HEK293 (cell line): ENCODE measurements around the gene ERAL1.

Experiments
- CTCF ChIA-PET: fragments of 350-600 bp; formaldehyde crosslinking; extraction: SDS; loops from one replicate; lab custom pipeline; 2021; ENCODE audit warnings: antibody characterized with exemption; lab: Yijun Ruan, JAX
- POLR2A ChIA-PET: fragments of 300-600 bp; formaldehyde crosslinking; extraction: SDS; loops from one replicate; lab custom pipeline; 2020; ENCODE audit warnings: antibody characterized with exemption, inconsistent platforms; lab: Yijun Ruan, JAX
- H3K27ac ChIP-seq: fragments of 200-500 bp; sonication (Bioruptor generic); 2 replicates; pipeline ENCODE4 v1.5.1; 2014; ENCODE audit warnings: low read depth, low read length, control low read depth, inconsistent platforms; ENCODE audit errors: extremely low read depth
- H3K36me3 ChIP-seq, 2 experiments: fragments of 200-500 bp in 1 of 2; sonication (Bioruptor generic) in 1 of 2; 1 replicate in 1 of 2; 2 replicates in 1 of 2; pipeline ENCODE4 v1.5.1; 2014 to 2017; ENCODE audit warnings: inconsistent platforms in 2 of 2, low read length in 2 of 2; ENCODE audit not compliant: control insufficient read depth in 2 of 2, insufficient read depth in 1 of 2
- H3K4me1 ChIP-seq: fragments of 200-500 bp; sonication (Bioruptor generic); 2 replicates; pipeline ENCODE4 v1.5.1; 2014; ENCODE audit warnings: mild to moderate bottlenecking, low read length, inconsistent platforms; ENCODE audit not compliant: control insufficient read depth, insufficient read depth
- H3K4me3 ChIP-seq: 2 replicates; pipeline ENCODE4 v1.5.1; 2011; ENCODE audit warnings: low read depth, mild to moderate bottlenecking, control low read depth, low read length, moderate library complexity
- H3K9me3 ChIP-seq: fragments of 200-500 bp; sonication (Bioruptor generic); 2 replicates; pipeline ENCODE4 v1.5.1; 2014; ENCODE audit warnings: low read depth, low read length, inconsistent platforms; ENCODE audit not compliant: control insufficient read depth, insufficient read depth
- ATF2 ChIP-seq: fragments of 450-650 bp; formaldehyde crosslinking; IDR thresholded peaks from 2 replicates; pipeline ENCODE4 v1.5.1; 2016; ENCODE audit warnings: missing biosample characterization, missing genetic modification characterization, low read depth
- BCL6B ChIP-seq: fragments of 450-650 bp; formaldehyde crosslinking; IDR thresholded peaks from 2 replicates; pipeline ENCODE4 v1.5.1; 2017; ENCODE audit warnings: missing biosample characterization, missing genetic modification characterization
- GLIS1 ChIP-seq: fragments of 450-650 bp; formaldehyde crosslinking; IDR thresholded peaks from 2 replicates; pipeline ENCODE4 v1.5.1; 2016; ENCODE audit warnings: missing biosample characterization, missing genetic modification characterization
- SP7 ChIP-seq: fragments of 450-650 bp; formaldehyde crosslinking; IDR thresholded peaks from 2 replicates; pipeline ENCODE4 v1.5.1; 2016; ENCODE audit warnings: missing biosample characterization, missing genetic modification characterization
- ZBTB21 ChIP-seq: fragments of 450-650 bp; formaldehyde crosslinking; IDR thresholded peaks from 2 replicates; pipeline ENCODE4 v1.5.1; 2017; ENCODE audit warnings: missing biosample characterization, missing genetic modification characterization
- ZNF10 ChIP-seq: fragments of 450-650 bp; formaldehyde crosslinking; IDR thresholded peaks from 2 replicates; pipeline ENCODE4 v1.5.1; 2017; ENCODE audit warnings: missing biosample characterization, missing genetic modification characterization
- ZNF114 ChIP-seq: fragments of 450-650 bp; formaldehyde crosslinking; IDR thresholded peaks from 2 replicates; pipeline ENCODE4 v1.5.0; 2017; ENCODE audit warnings: missing biosample characterization, missing genetic modification characterization
- ZNF121 ChIP-seq: fragments of 450-650 bp; formaldehyde crosslinking; IDR thresholded peaks from 2 replicates; pipeline ENCODE4 v1.5.1; 2016; ENCODE audit warnings: missing biosample characterization, missing genetic modification characterization
- ZNF2 ChIP-seq: fragments of 450-650 bp; formaldehyde crosslinking; IDR thresholded peaks from 2 replicates; pipeline ENCODE4 v1.5.1; 2016; ENCODE audit warnings: missing biosample characterization, missing genetic modification characterization
- ZNF248 ChIP-seq: fragments of 450-650 bp; formaldehyde crosslinking; IDR thresholded peaks from 2 replicates; pipeline ENCODE4 v1.5.1; 2017; ENCODE audit warnings: missing biosample characterization, missing genetic modification characterization
- ZNF394 ChIP-seq: fragments of 450-650 bp; formaldehyde crosslinking; IDR thresholded peaks from 2 replicates; pipeline ENCODE4 v1.5.1; 2016; ENCODE audit warnings: missing biosample characterization, missing genetic modification characterization, mild to moderate bottlenecking, moderate library complexity, borderline replicate concordance
- ZNF513 ChIP-seq: fragments of 450-650 bp; IDR thresholded peaks from 2 replicates; pipeline ENCODE4 v1.5.1; 2018; ENCODE audit warnings: missing biosample characterization, missing genetic modification characterization
- ZNF514 ChIP-seq: fragments of 450-650 bp; formaldehyde crosslinking; IDR thresholded peaks from 2 replicates; pipeline ENCODE4 v1.5.1; 2016; ENCODE audit warnings: missing biosample characterization, missing genetic modification characterization
- ZNF521 ChIP-seq: fragments of 450-650 bp; formaldehyde crosslinking; IDR thresholded peaks from 2 replicates; pipeline ENCODE4 v1.5.1; 2017; ENCODE audit warnings: missing biosample characterization, mild to moderate bottlenecking, missing genetic modification characterization
- ZNF561 ChIP-seq: fragments of 450-650 bp; IDR thresholded peaks from 2 replicates; pipeline ENCODE4 v1.5.1; 2018; ENCODE audit warnings: missing biosample characterization, missing genetic modification characterization, borderline replicate concordance
- ZNF645 ChIP-seq: fragments of 450-650 bp; formaldehyde crosslinking; IDR thresholded peaks from 2 replicates; pipeline ENCODE4; 2016; ENCODE audit warnings: missing biosample characterization, missing genetic modification characterization
- ZNF654 ChIP-seq: fragments of 450-650 bp; formaldehyde crosslinking; IDR thresholded peaks from 2 replicates; pipeline ENCODE4 v1.5.1; 2016; ENCODE audit warnings: low read depth, missing biosample characterization, missing genetic modification characterization
- ZNF677 ChIP-seq: fragments of 450-650 bp; IDR thresholded peaks from 2 replicates; pipeline ENCODE4 v1.5.0; 2018; ENCODE audit warnings: missing biosample characterization, mild to moderate bottlenecking, missing genetic modification characterization, moderate library complexity
- ZNF704 ChIP-seq: fragments of 450-650 bp; formaldehyde crosslinking; IDR thresholded peaks from 2 replicates; pipeline ENCODE4 v1.5.1; 2016; ENCODE audit warnings: missing biosample characterization, missing genetic modification characterization
- ZNF792 ChIP-seq: fragments of 450-650 bp; formaldehyde crosslinking; IDR thresholded peaks from 2 replicates; pipeline ENCODE4 v1.5.1; 2016; ENCODE audit warnings: missing biosample characterization, missing genetic modification characterization
- ZNF830 ChIP-seq: fragments of 450-650 bp; IDR thresholded peaks from 2 replicates; pipeline ENCODE4 v1.5.0; 2018; ENCODE audit warnings: missing biosample characterization, missing genetic modification characterization, low read depth, mild to moderate bottlenecking, moderate library complexity
- ZXDB ChIP-seq: fragments of 450-650 bp; formaldehyde crosslinking; IDR thresholded peaks from 2 replicates; pipeline ENCODE4 v1.5.1; 2016; ENCODE audit warnings: missing biosample characterization, missing genetic modification characterization

ERAL1 gene

GRCh38 chr17:28867276-28867675 lies 12.5 kb downstream of the ERAL1 start (continued):
- TF ChIP-seq BCL6B (tag by site-specific recombination) (no peak), ATF2 (no peak), ZNF521 (tag by site-specific recombination) (no peak), ZNF677 (no peak), ZNF514 (tag by site-specific recombination) (no peak)

GRCh38 chr17:28871056-28871579 lies 16.3 kb downstream of the ERAL1 start:
- H3K27ac ChIP-seq = no peak overlapping the region
- CTCF ChIA-PET = interaction anchor here (0.5 to 2.8 kb wide), 7 partner anchors 8 to 108 kb away, joined by 3 to 22 read pairs (median 4); no protein-coding TSS in a partner anchor
- H3K9me3 ChIP-seq = no peaks in the 10 kb centered on the region
- no peak overlapping the region for H3K4me3 ChIP-seq
- peak; percentile 26; the same call in 1 of the 2 replicates for TF ChIP-seq GLIS1 (tag by site-specific recombination)
- TF ChIP-seq ZNF830 (tag by site-specific recombination) = no peak
- H3K4me1 ChIP-seq = no peaks in the 10 kb centered on the region
- POLR2A ChIA-PET = no interaction called here
- no peaks in the 10 kb centered on the region for H3K36me3 ChIP-seq

GRCh38 chr17:28873839-28874238 lies 19.0 kb downstream of the ERAL1 start:
- Histone ChIP-seq H3K36me3 (peaks cover 0 to 9% of the 10 kb centered on the region in 2 experiments; a peak in 2 of 3 replicates), H3K4me1 (no peaks in the 10 kb centered on the region), H3K4me3 (no peak overlapping the region), H3K27ac (no peak overlapping the region), H3K9me3 (no peaks in the 10 kb centered on the region)
- TF ChIP-seq ZNF248 (no peak), ZBTB21 (no peak), ZNF561 (tag by site-specific recombination) (no peak), ZNF114 (tag by site-specific recombination) (no peak), ZNF10 (tag by site-specific recombination) (no peak), ZNF792 (tag by site-specific recombination) (no peak), SP7 (tag by site-specific recombination) (no peak), ZNF513 (no peak), ZNF2 (no peak), ATF2 (no peak), ZXDB (tag by site-specific recombination) (no peak), ZNF394 (no peak), ZNF704 (tag by site-specific recombination) (no peak), ZNF121 (tag by site-specific recombination) (no peak), ZNF645 (tag by site-specific recombination) (no peak), ZNF654 (no peak)
- POLR2A ChIA-PET = no interaction called here
- CTCF ChIA-PET = interaction anchor here (1.6 kb wide), 1 partner anchor 110 kb away, joined by 7 read pairs; no protein-coding TSS in a partner anchor
